ELF-1 (cell line): ENCODE data around the gene TMEM52.

Experiments used
- DNase-seq: peaks from one replicate; pipeline ENCODE4 v3.0.0-alpha.2; 2016; ENCODE audit warnings: low read depth, low spot score

TMEM52 gene

DNA sequence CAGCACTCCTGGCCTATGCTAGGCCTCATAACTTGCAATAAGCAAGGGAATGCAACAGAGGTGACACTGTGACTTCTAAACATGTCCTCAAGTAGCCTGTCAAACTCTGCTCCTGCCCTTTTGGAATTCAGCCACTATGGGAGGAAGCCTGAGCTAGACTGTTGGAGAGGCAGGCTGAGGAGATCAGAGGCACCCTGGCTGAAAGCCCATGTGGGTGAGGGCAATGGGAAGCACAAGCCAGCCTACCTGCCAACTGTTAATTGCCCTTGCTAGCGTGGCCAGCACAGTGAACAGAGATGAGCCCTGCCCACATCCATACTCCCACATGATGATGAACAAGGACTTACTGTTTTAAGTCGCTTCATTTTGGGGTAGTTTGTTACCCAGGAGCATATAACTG is 45.9 kb downstream of the TMEM52 start:
- no peak for DNase-seq

- no peak for DNase-seq
Measured at GRCh38 chr1:1872329-1872994, 46.6 kb downstream of the TMEM52 start.

DNA sequence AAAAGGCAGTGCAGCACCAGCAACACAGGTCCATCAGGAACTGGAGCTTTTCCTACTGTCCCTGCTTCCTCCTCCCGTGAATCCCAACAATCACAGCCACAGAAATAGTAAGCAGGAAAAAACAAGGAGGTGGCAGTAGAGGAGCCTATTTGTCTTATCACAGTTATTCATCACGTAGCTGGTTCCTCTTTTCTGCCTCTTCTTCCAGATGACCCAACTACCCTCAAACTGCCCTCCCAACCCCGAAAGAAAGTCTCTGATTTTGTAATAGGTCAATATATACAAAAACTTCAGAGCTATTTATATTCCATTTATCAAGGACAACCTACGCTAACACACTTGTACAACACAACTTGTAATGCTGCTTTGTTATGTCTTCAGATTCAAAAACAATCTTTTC is 49.6 kb downstream of the TMEM52 start:
- DNase-seq = no peak
